GM12875 (cell line): ENCODE data around the gene THAP8.

Source experiments
- H3K4me3 ChIP-seq: one replicate; pipeline ENCODE4 v1.5.1; 2011; ENCODE audit warnings: low read depth, low read length, control low read depth
- TF ChIP-seq, protein P1 (sequence below): IDR thresholded peaks from 2 replicates; pipeline ENCODE4 v1.5.1; 2011; ENCODE audit warnings: low read depth, mild to moderate bottlenecking, control low read depth, inconsistent platforms, low read length, moderate library complexity, borderline replicate concordance; ENCODE audit not compliant: insufficient read depth

The THAP8 gene

GRCh38 chr19:35986664-35987570 is 67.2 kb downstream of the THAP8 start:
- TF ChIP-seq, protein P1, sequence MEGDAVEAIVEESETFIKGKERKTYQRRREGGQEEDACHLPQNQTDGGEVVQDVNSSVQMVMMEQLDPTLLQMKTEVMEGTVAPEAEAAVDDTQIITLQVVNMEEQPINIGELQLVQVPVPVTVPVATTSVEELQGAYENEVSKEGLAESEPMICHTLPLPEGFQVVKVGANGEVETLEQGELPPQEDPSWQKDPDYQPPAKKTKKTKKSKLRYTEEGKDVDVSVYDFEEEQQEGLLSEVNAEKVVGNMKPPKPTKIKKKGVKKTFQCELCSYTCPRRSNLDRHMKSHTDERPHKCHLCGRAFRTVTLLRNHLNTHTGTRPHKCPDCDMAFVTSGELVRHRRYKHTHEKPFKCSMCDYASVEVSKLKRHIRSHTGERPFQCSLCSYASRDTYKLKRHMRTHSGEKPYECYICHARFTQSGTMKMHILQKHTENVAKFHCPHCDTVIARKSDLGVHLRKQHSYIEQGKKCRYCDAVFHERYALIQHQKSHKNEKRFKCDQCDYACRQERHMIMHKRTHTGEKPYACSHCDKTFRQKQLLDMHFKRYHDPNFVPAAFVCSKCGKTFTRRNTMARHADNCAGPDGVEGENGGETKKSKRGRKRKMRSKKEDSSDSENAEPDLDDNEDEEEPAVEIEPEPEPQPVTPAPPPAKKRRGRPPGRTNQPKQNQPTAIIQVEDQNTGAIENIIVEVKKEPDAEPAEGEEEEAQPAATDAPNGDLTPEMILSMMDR: 0 out of 2 replicates have a peak, but pooled peaks have one; percentile 14
- peak overlapping the region; percentile 37 for H3K4me3 ChIP-seq

DNA sequence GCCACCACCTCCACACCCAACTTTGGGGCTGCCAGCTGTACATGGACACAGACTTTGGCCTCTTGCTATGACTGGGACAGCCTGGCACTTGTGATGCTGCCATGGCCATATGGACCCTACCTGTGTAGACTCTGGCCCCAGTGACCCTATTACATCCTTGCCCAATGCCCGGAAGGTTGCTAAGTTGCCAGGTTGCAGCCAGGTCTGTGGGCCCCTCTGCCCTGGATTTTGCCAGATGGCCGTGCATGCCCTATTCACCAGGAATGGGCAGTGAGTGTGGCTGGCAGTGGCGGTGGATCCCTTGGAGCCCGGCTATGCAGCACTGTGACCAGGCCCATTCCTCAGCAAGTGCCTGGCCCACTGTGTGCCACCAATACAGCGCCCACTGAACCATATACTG is 68.0 kb downstream of the THAP8 start:
- TF ChIP-seq, protein P1: no peak

More for the DNA sequence above, 68.0 kb downstream of the THAP8 start:
- H3K4me3 ChIP-seq: no peak overlapping the region
